Right renal pelvis (tissue), 4 donors: ENCODE measurements around the gene HAPLN2. TPM values are rescaled to one million over a fixed set of nuclear protein-coding genes. Genes with fewer than 3 reads are reported as not detected.

ENCODE experiments used
- DNase-seq, 4 donors: peaks; one replicate each; pipeline ENCODE4 v3.0.0-alpha.2; 2013; ENCODE audit warnings: low read depth in 4 of 4, low spot score in 3 of 4, missing footprints in 1 of 4
- polyA plus RNA-seq, 4 donors: library from polyadenylated mRNA; unstranded; fragments of 120-200 nt; gene quantifications; one replicate each; pipeline ENCODE4 v1.2.1, GENCODE V29; 2013; ENCODE audit not compliant: insufficient read length in 4 of 4

HAPLN2 gene
- polyA plus RNA-seq, 4 donors: 0.11 to 0.45 (median 0.42) TPM

DNA sequence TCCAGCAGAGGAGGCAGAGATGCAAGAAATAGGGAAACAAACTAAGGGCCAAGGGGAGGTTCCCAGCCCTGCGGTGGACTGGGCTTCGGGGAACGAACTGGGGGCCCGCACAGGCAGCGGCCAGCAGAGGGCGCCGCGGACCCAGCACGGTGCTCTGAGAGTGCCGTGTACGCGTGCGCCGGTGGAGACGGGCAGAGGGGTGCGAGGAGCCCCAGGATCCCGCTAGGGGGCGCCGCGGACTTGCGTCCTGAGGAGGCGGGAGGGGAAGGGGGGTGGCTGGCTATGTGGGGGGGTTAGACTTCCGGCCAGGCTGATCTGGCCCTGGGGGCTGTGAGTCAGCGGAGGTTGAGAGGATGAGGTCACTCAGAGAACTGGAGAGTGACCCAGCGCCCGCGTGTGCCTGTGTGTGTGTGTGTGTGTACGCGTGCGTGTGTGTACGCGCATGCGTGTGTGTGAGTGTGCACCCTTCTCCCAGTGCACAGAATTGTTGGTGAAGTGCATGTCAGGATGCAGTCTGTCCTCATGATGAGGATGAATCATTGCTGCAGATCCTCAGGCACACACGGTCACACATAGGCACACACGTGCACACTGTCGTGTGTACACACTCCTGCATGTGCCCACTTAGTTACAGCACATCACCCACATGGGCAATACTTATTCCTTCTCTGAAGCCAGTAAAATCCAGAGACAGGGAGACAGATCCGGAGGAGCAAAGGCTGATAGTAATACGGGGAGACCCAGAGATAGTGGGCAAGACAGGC, 41.0 kb downstream of the HAPLN2 start:
- DNase-seq: peak; percentile 88 to 91 (median 90)

DNA sequence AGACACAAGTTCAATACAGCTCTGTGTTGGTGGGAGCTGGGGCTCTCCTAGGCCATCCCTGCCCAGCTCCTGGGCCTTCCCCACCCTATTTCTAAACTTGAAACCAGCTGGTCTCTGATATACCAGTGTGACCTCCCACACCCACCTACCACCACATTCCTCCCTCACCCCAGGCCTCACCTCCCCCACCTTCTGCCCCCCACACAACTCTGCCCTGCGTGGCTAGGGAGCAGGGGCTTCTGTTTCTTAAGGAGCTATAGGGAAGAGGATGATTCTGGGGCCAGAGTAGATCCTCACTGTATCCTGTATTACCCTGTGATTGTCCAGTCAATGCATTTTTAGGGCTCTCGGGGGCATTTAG, 41.5 kb downstream of the HAPLN2 start:
- no peak for DNase-seq

DNA sequence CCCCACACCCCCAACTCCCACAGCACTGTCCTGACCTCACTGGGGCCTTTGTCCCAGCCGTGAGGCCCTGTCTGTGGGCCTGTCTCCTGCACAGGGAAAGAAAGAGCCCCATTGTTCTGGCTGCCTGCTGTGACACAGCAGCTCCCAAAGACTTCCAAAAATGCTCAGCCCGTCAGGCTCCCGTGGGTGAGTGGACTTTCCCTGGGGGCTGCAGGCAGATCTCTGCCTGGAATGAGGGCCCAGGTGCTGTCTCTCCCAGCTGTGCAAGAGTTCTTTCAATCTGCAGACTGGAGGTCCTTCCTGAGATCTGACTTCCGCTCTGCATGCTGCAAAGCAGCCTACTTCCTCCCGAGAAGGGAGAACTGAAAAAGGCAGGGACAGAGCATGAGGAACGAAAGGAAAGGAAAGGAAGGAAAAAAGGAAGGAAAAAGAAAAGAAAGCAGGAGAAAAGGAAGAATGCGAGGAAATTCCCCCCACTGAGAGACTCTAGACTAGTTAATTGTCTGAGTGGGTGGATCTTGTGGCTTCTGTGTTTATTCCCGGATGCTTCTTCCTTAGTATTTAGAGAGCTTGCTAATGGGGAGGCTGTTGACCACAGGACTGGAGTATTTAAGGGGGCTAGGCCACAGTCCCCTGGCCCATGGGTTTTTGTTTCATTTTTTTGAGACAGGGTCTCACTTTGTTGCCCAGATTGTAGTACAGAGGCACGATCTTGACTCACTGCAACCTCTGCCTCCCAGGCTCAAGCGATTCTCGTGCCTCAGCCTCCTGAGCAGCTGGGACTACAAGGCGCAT, 43.0 kb downstream of the HAPLN2 start:
- no peak for DNase-seq

DNA sequence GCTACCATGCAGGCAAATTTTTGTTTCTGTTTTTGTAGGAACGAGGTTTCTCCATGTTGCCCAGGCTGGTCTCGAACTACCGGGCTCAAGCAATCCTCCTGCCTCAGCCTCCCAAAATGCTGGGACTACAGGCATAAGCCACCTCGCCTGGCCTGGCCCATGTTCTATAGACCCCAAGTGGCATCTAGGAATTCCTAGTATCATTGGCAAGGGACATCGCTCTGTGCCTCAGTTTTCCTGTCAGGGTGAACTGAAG, 43.5 kb downstream of the HAPLN2 start:
- no peak for DNase-seq

DNA sequence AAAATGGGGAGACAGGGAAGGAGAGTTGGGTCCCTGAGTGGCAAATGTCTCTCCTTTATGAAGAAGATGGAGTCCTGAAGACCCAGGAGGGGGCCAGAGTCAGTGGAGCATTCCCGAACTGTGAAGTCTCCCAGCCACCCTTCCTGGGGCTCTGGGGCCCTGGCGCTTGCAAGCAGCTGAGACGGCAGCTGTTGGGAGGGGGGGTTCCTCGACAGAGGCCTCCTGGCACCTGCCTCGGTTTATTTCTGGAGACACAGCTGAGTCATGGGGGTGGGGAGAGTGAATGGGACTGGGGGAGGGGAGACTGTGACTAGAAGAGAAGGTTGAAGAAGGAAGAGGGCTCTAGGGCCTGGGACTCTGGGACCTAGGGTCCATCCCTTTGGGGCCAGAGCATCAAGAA, 44.0 kb downstream of the HAPLN2 start:
- DNase-seq: no peak

DNA sequence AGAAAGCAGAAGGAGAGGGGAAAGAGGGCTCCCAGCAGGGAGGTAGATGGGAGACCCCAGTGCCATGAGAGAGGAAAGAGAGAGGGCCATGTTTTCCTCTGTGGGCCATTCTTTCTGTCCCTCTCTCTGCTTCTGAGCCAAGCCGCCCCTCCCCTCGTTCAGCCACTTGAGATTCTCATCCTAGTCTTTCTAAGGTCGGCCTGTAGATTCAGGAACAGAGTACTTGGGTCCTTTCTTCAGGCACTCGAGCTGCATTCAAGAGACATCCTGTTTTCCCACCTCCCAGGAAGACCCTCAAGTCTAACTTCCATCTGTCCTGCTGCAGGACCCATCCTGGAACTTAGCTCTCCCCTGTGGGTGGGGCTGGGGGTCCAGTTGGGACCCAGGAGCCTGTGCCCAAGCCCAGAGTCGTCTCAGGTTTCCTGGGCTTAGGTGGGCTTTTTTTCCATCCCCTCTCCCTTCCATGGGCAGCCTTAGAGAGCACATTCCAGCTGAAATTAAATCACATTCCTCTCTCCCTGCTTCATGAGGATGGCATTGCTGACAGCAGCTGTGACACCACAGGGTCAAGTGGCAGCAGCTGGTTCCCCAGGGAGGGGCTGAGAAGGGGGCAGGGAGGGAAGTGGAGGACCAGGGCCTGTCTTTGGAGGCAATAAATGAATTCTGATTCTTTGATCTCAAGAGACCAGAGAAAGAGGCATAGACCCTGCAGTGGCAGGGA, 45.0 kb downstream of the HAPLN2 start:
- DNase-seq: no peak

DNA sequence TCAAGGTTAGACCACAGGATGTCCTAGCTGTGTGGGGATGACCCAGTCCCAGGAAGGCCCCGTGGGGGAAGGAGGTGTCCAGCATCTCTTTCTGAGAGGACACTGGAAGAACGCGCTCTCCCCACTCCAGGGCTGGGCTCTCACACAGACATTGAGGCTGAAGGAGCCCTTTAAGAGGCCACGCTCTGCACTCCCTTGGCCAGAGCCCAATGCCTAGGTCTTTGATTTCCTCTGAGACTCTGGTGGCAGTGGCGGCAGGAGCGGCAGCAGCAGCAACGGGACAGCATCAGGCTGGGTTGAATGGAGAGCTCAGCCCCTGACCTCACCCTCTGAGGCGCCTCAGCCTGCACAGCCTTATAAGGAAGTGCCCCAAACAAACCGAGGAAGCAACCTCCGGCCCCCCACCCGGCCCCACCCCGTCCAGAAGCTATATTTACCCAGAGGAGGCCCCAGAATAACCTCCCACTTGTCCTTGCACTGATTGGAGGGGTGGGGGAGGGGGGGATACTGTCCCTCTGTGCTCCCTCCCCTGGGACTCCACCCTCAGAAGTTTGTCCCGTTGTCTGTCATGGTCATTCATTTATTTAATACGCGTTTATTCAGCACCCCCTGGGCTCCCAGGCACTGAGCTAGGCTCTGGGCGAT, 45.7 kb downstream of the HAPLN2 start:
- no peak for DNase-seq

DNA sequence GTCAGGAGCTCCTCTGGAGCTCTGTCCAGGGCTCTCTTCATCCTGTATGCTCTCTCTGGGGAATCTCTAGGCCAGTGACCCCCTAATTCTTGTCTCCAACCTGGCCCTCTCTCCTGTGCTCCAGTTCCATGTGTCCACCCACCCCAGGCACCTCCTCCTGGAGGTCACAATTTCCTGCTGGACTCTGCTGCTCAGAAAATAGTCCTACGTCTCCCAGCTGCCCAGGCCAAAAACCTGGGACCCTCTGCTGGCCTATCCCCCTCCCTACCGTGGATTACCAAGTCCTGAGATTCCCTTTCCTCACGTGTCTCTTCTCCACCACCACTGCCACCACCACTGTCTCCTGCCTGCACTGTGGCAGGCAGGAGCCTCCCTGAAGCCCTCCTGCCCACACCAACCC, 46.3 kb downstream of the HAPLN2 start:
- DNase-seq: no peak

DNA sequence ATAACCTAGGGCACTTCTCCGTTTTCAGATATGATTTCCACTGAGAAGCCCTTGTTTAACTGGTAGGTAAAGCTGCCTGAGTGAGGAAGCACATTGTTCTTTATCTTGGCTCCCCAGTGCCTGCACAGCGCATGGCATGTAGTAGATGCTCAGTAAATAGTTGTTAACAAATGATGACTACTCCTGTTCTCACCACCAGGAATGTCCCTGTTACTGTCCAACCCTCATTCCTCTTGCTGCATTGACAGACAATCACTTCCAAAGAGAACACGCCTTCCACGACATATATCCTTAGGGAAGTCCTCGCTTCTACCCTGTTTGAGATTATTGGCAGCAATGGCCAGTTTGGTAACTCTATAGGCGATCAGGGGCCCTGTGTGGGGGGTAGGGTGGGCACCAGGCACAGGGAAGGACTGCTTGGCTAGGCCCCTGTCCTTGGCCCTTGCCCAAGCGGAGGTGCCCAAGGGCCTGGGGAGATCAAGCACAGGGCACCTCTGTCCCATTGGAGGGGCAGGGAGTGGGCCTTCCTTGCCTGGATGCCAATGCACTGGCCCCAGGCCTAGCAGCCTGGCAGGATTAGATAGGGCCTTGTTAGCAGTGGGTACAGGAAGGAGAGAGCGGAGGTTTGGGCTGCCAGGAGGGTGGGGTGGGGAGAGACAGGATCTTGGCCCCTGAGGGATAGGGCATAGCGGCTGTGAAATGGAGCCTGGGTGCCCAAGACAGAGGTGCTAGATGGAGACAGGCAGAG, 47.8 kb downstream of the HAPLN2 start:
- no peak for DNase-seq

DNA sequence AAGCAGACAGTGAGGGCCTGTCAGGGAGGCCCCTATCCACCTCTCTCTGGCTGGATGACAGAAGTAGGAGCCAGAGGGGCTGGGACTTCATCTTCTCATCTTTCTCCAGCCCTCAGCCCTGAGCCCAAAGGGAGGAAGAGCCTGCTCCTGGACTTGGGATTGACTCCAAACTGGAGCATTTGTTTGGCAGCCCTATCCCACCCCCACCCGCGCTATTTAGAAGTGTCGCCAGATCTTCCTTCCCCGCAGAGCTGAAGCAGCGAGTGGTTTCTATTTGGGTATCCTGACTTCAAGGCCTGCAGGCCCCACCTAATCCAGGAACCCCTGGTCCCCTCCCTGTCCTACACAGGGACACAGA, 48.4 kb downstream of the HAPLN2 start:
- no peak for DNase-seq

DNA sequence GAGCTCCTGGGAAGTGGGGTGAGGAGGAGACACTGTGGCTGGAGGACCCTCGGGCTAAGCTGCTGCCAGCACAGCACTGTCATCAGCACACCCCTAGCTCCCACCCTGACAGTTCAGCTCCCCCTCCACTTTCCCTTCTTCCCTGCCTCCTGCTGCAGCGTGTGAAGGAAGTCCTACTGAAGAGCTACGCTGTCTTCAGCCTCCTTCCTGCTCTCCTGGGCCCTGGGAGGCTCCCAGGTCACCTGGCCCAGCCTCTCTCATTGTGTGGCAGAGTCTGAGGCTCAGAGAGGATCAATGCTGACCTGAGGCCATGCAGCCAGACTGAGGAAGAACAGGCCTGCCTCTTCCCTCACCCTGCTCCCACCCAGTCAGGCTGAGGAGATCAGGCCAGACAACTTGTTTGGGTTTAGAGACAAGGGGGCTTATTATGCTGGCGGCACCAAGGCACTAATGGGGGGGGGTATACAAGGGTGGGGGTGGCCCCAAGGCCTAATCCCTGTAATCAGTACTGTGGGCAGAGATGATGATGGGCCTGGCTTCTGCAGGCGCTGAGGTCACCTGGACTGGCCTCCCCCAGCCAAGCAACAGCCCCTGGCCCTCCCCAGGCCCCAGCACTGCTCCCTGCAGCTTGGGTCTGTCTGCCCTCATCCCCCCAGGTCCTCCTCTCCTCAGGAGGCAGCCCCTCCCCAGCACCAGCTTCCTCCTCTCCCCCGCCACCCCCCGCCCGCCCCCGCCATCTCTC, 48.9 kb downstream of the HAPLN2 start:
- no peak for DNase-seq

DNA sequence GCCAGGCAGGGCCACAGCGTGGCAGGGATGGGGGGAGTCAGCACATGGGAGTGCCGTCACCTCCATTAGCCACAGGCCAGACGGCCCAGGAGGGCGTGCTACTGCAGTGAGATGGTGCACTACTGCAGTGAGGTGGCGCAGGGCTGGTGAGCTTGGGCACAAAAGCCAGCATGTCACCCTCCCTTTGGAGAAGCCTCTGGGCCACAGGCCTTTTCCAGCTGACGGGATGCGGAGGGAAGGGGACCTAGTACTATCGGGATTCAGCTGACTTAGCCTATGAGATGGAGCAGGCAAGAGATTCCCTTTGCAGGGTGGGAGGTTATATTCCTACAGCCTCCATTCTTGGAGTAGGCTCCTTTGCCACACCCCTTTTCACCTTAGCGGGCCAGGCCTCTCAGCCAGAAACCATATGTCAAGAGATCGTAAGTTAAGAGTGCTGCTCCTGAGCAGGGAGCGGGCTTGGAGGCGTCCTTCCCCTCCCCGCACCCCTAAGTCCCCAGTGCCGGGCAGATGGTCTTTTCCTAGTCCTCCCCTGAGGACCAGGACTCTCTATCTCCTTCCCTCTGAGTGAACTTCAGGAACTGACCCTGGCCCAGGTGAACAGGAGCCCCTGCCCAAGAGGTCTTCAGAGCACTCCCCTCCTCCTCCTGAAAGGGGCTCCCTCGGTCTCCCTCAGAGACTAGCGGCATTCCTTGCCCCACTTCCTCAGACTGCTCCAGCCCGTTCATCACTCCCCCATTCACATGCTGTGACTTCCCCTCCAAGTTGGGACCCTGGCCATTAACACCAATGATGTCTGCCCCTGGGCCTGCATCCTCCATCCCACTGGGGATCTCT, 49.8 kb downstream of the HAPLN2 start:
- no peak for DNase-seq

DNA sequence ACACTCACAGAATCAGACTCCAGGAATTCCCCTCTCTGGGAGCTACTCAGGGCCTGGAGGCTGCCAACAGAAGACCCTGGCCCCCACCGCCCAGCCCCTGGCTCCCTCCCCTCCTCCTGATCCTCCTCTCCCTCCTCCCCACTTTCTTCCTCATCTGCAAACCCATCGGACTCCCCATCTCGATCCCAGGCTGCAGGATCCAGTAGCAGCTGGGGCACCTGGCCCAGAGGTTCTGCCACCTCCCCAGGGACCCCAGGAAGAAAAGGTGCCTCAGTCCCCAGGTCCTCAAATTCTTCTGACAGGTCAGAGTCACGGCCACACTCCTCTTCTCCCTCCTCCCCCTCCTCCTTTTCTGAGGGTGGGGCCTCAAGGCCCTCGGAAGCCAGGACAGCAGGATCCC, 50.6 kb downstream of the HAPLN2 start:
- no peak for DNase-seq

DNA sequence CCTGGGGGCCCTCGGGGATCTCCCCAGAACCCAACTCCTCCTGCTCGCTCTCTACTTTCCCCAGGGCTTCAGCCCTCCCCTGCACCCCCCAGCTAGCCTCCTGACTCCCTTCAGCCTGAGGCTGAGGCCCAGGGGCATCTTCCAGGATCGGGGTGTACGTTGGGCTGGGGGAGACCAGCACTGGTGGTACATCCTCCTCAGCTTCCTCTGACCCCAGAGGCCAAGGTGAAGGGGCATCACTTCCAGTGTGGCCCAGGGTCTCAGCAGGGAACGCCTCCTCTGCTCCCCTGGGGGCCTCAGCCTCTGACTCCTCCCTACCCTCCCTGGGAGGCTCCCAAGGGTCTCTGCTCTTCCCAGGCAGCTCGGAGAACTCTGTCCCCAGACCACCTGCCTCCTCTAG, 51.1 kb downstream of the HAPLN2 start:
- no peak for DNase-seq

DNA sequence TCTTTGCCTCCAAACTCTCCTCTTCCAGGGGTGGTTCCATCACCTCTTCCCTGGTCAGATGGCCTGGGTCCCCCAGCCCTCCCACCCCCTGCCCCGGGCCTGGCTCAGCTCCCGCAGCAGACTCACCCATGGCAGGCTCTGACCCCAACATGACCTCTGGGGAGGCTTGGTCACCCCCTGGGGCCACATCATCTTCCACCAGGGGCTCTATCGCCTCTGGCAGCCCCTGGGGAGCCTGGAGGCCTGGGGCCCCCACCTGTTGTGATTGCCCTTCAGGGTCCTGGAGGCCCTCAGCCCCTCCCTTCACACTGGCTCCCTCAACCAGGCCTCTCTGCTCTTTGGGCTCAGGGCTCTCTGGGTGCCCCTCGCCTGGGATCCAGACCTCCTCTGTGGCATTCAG, 51.6 kb downstream of the HAPLN2 start:
- DNase-seq: no peak

DNA sequence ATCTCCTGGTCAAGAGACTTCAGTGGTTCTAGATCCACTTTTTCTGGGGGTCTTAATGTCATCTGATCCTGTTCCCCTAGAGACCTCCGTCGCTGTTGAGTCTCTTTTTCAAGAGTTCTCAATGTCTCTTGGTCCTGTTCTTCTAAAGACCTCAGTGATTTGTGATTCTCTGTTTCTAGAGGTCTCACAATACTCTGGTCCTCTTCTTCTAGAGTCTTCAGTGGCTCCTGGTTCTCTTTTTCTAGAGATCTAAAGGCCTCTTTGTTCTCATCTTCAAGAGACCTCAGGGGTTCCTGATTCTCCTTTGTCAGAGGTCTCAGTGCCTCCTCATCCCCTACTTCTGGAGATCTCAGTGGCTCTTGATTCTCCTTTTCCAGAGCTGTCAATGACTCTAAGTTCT, 52.6 kb downstream of the HAPLN2 start:
- no peak for DNase-seq

DNA sequence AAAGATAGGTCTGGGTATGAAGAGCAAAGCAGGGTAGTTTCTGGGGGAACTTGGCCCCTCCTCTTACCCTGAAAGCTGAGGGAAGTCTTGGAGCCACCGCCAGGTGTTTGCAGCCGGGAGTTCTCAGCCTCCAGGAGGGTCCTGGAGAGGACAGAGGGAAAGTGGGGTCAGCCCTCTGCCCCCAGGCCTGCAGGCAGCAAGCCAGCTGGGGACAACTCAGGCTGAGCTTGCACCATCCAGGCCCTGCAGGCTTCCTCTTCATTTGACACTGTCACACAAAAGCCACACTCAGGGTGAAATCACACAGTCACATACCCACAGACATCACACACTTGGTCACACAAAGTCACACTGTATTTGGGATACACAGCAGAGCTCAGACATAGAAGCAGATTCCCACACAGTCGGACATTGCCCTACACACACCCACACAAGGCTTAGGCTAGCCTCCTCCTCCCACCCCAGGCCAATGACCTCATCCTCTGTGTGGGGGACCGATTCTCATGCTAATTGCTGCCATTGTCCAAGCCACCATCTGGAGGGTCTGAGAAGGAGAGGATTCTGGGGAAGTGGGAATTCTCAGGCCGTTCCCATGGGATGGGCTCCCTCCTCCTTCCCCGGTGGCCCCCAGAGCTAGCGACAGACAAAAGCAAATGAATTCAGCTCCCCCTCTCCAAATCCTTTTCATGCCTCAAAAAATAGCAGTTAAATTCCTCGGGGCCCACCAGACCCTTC, 54.3 kb downstream of the HAPLN2 start:
- DNase-seq: no peak
